Memory B cell (primary cell): ENCODE data around the gene BTBD6.

Experiments used
- ATAC-seq: fragments of 150-1000 bp; cut with Tn5 transposase; 2 replicates; pipeline ENCODE4 v1.10.0; 2021; ENCODE audit warnings: low read depth, mild to moderate bottlenecking, moderate library complexity
- DNase-seq, 2 donors: peaks; one replicate each; pipeline ENCODE4 v3.0.0; 2022; ENCODE audit warnings: low spot score in 2 of 2
- H3K27ac Mint-ChIP-seq: one replicate; pipeline ENCODE4 v1.8.0; 2022; ENCODE audit warnings: mild to moderate bottlenecking, moderate library complexity, mixed read lengths
- H3K27me3 Mint-ChIP-seq: one replicate; pipeline ENCODE4 v1.8.0; 2022; ENCODE audit warnings: mixed read lengths
- H3K36me3 Mint-ChIP-seq: one replicate; pipeline ENCODE4 v1.8.0; 2022; ENCODE audit warnings: mild to moderate bottlenecking, mixed read lengths
- H3K4me1 Mint-ChIP-seq: one replicate; pipeline ENCODE4 v1.8.0; 2022; ENCODE audit warnings: mixed read lengths
- H3K4me3 Mint-ChIP-seq: one replicate; pipeline ENCODE4 v1.8.0; 2022; ENCODE audit warnings: mild to moderate bottlenecking, moderate library complexity, mixed read lengths
- H3K9me3 Mint-ChIP-seq: one replicate; pipeline ENCODE4 v1.8.0; 2022; ENCODE audit warnings: mixed read lengths

BTBD6 gene

GRCh38 chr14:105207460-105207901 lies 40.9 kb upstream of the BTBD6 start:
- Mint-ChIP-seq H3K9me3 (no peaks in the 10 kb centered on the region), H3K27ac (no peak overlapping the region), H3K4me3 (no peak overlapping the region), H3K36me3 (peaks cover 6% of the 10 kb centered on the region), H3K4me1 (peaks cover 5% of the 10 kb centered on the region), H3K27me3 (peaks cover 9% of the 10 kb centered on the region)
- no peak for DNase-seq
- no peak for ATAC-seq

DNA sequence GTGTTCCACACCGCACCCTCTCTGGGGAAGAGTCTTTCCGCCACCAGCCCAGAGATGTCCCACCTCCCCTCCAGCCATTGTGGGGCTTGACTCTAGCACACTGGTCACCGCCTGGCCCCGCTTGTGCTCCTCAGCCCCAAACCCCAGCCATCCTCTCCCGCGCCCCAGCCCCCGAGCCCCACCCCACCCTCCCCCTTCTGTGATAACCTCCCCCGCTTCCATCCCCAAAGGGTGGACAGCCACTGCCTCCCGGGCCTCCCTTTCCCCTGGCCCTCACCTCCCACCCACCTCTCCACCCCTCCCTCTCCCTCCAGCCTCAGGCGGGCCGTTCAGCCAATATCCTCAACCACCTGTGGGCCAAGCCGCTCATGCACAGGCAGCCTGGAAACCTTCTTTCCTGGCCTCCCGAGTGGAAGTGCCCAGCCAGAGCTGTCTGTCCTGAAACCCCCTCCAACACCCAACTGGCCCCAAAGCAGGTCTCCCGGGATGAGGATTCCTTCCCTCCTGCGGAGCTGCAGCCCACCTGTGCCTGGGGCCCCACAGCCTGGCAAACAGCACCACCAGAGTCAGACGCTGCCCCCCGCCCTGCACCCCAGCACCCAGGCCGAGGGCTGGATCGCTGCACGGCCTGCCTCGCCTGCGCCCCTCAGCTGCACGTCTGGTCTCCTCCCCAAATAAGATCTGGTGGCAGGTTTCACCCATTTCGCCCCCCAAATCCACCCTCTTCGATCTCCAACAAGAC lies 40.2 kb upstream of the BTBD6 start:
- H3K4me1 Mint-ChIP-seq, result peaks cover 5% of the 10 kb centered on the region
- H3K4me3 Mint-ChIP-seq, result no peak overlapping the region
- no peak overlapping the region for H3K27ac Mint-ChIP-seq
- ATAC-seq, result no peak
- H3K9me3 Mint-ChIP-seq, result no peaks in the 10 kb centered on the region
- H3K27me3 Mint-ChIP-seq, result peaks cover 9% of the 10 kb centered on the region
- H3K36me3 Mint-ChIP-seq, result peaks cover 8% of the 10 kb centered on the region
- DNase-seq, result no peak

DNA sequence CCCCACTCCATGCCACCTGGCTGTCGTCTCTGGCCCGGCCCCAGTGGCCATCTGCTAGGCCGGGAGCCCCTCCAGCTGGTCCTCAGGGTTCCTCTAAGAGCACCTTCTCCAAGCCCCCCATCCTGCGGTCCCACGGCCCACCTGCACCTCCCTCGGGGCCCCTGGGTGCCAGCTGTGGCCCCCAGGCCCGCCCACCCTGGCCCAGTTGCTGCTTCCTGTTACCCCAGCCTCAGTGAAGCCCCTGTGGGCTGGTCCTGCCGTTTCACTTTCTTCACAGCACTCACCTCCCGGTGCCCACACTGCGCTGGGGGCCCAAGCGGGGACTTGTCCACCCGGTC lies 39.6 kb upstream of the BTBD6 start:
- DNase-seq (no peak), ATAC-seq (no peak)
- Mint-ChIP-seq H3K4me1 (peaks cover 5% of the 10 kb centered on the region), H3K9me3 (no peaks in the 10 kb centered on the region), H3K4me3 (no peak overlapping the region), H3K27me3 (peaks cover 8% of the 10 kb centered on the region), H3K27ac (no peak overlapping the region), H3K36me3 (peaks cover 8% of the 10 kb centered on the region)

DNA sequence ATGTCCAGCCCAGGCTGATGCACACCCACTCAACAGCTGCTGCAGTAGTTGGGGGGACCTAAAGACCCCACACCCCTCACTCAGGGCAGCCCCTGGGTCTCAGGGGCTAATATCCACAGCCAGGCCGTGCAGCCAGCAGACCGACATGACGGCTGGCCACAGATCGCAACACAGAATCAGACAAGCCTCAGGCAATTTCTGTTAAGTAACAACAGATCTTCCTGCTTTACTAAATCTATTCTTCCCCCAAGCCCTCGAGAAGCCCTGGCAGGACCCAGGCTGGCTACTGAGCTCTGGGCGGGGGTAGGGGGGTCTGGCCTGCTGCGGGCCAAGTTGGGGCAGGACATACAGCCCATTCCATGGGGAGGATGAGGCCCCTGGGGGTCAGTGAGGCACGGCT lies 39.2 kb upstream of the BTBD6 start:
- Mint-ChIP-seq H3K9me3 (no peaks in the 10 kb centered on the region), H3K27me3 (peaks cover 8% of the 10 kb centered on the region), H3K36me3 (peaks cover 8% of the 10 kb centered on the region), H3K4me1 (peaks cover 5% of the 10 kb centered on the region), H3K27ac (no peak overlapping the region), H3K4me3 (no peak overlapping the region)
- ATAC-seq (no peak), DNase-seq (no peak)

- Mint-ChIP-seq H3K27ac (no peak overlapping the region), H3K9me3 (no peaks in the 10 kb centered on the region), H3K4me3 (no peak overlapping the region), H3K4me1 (peaks cover under 1% of the 10 kb centered on the region), H3K36me3 (peaks cover 8% of the 10 kb centered on the region), H3K27me3 (peaks cover 4% of the 10 kb centered on the region)
- DNase-seq, result no peak
- ATAC-seq, result no peak
Observed at GRCh38 chr14:105209646-105210045, 38.7 kb upstream of the BTBD6 start.

- H3K4me3 Mint-ChIP-seq, result no peak overlapping the region
- ATAC-seq (no peak), DNase-seq (no peak)
- peaks cover 2% of the 10 kb centered on the region for H3K4me1 Mint-ChIP-seq
- H3K27me3 Mint-ChIP-seq, result peaks cover 4% of the 10 kb centered on the region
- H3K27ac Mint-ChIP-seq, result no peak overlapping the region
- peaks cover 11% of the 10 kb centered on the region for H3K36me3 Mint-ChIP-seq
- H3K9me3 Mint-ChIP-seq, result no peaks in the 10 kb centered on the region
Observed at GRCh38 chr14:105210266-105211025, 37.9 kb upstream of the BTBD6 start.

DNA sequence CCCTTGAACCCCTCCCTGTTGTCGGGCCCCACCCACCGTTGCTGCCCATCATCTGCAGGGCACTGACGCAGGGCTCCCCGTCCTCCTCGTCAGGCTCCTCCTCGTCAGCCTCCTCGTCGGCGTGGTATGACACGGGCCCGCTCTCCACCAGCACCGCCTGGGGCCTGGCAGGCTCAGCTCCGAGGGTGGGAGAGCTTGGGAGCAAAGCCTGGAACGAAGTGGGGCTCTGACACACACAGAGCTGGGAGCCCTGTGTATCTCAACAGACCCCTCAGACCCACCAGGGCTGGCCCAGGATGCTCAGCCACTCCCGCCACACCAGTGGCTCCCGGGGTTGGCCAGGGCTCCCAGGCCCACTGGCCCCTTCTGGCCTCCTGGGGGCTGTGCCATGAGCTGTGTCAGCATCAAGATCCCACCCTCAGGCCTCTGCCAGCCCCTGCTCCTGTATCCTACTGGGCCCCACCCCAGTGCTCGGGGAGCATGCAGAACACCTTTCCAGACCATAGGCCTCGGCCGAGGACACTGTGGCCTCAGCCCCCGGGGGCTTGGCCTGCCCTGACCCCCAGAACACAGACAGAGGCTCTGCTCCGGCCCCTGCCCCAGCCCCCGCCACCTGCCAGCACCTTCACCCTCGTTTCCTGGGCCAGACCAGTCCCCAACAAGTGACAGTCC lies 37.1 kb upstream of the BTBD6 start:
- Mint-ChIP-seq H3K4me3 (no peak overlapping the region), H3K36me3 (peaks cover 16% of the 10 kb centered on the region), H3K9me3 (no peaks in the 10 kb centered on the region), H3K27ac (no peak overlapping the region), H3K27me3 (peaks cover 4% of the 10 kb centered on the region), H3K4me1 (peaks cover 7% of the 10 kb centered on the region)
- no peak for ATAC-seq
- no peak for DNase-seq

DNA sequence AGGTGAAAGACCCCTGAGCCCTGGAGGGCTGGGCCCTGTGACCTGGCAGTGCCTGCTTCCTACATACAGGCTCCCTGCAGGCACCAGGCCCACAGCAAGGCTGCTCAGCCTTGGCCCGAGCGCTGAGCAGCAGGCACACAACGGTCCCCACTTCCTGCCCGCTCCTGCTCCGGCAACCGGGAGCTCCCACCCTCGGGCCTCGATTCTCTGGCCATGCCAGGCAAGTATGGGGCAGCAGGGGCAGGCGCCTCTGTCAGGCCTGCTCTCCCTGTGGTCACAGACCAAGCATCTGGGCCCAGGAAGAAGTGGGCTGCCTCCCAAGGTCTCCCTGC lies 36.6 kb upstream of the BTBD6 start:
- Mint-ChIP-seq H3K4me1 (peaks cover 7% of the 10 kb centered on the region), H3K27me3 (peaks cover under 1% of the 10 kb centered on the region), H3K36me3 (peaks cover 16% of the 10 kb centered on the region), H3K27ac (no peak overlapping the region), H3K9me3 (no peaks in the 10 kb centered on the region), H3K4me3 (no peak overlapping the region)
- ATAC-seq, result no peak
- no peak for DNase-seq

- Mint-ChIP-seq H3K4me3 (no peak overlapping the region), H3K27me3 (no peaks in the 10 kb centered on the region), H3K27ac (no peak overlapping the region), H3K4me1 (peaks cover 7% of the 10 kb centered on the region), H3K36me3 (peaks cover 19% of the 10 kb centered on the region), H3K9me3 (no peaks in the 10 kb centered on the region)
- ATAC-seq (no peak), DNase-seq (no peak)
Observed at GRCh38 chr14:105212541-105213300, 35.6 kb upstream of the BTBD6 start.

DNA sequence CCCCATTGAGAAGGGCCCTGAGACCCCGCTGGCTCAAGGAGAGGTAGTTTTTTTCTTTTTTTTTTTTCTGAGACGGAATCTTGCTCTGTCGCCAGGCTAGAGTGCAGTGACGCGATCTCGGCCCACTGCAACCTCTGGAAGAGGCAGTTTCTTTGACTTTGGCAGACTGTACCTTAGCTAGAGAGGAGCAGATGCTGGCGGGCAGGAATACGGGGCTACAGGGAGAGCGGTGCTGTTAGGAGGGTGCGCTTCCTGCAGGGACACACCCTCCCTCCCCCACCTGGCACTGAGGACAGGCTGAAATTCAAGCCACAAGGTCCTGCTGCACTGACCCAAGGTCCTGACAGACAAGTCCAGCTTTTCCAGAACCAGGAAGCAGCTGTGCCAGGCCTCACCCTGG lies 35.0 kb upstream of the BTBD6 start:
- no peak for DNase-seq
- no peak for ATAC-seq
- H3K9me3 Mint-ChIP-seq, result no peaks in the 10 kb centered on the region
- no peak overlapping the region for H3K27ac Mint-ChIP-seq
- H3K36me3 Mint-ChIP-seq, result peaks cover 21% of the 10 kb centered on the region
- no peaks in the 10 kb centered on the region for H3K27me3 Mint-ChIP-seq
- H3K4me1 Mint-ChIP-seq, result peaks cover 7% of the 10 kb centered on the region
- no peak overlapping the region for H3K4me3 Mint-ChIP-seq

DNA sequence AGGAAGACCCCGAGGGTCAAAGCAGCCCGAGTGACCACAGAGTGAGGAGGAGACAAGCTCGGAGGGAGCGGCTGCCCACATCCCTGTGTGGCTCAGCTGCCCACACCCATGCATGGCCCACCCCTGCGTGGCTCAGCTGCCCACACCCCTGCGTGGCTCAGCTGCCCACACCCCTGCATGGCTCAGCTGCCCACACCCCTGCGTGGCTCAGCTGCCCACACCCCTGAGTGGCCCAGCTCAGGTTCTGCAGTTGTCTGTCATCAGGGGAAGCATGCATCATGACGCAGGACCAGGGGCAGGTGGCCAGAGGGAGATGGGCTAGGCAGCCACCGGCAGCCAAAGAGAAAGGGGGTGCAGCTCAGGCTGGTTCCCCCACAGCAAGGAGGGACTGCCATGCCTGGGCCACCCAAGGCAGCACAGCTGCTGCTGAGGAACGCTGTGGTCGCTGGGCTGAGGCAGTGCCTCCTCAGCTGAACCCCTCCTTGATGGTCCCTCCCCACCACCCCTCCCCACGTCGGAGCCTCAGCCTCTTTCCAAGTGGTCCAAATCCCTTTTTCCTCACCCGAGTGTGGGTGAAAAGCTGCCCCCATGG lies 33.9 kb upstream of the BTBD6 start:
- no peak for DNase-seq
- H3K4me3 Mint-ChIP-seq, result no peak overlapping the region
- peaks cover 26% of the 10 kb centered on the region for H3K36me3 Mint-ChIP-seq
- H3K27ac Mint-ChIP-seq, result no peak overlapping the region
- H3K27me3 Mint-ChIP-seq, result no peaks in the 10 kb centered on the region
- no peak for ATAC-seq
- H3K4me1 Mint-ChIP-seq, result peaks cover 7% of the 10 kb centered on the region
- no peaks in the 10 kb centered on the region for H3K9me3 Mint-ChIP-seq

GRCh38 chr14:105215602-105216001 lies 32.7 kb upstream of the BTBD6 start:
- no peak for DNase-seq

GRCh38 chr14:105216490-105217247 lies 31.7 kb upstream of the BTBD6 start:
- Mint-ChIP-seq H3K4me3 (no peak overlapping the region), H3K27me3 (no peaks in the 10 kb centered on the region), H3K9me3 (no peaks in the 10 kb centered on the region), H3K4me1 (peaks cover 7% of the 10 kb centered on the region), H3K27ac (no peak overlapping the region), H3K36me3 (peaks cover 26% of the 10 kb centered on the region)
- DNase-seq (no peak), ATAC-seq (no peak)

More at GRCh38 chr14:105215602-105216001, 32.7 kb upstream of the BTBD6 start:
- Mint-ChIP-seq H3K27ac (no peak overlapping the region), H3K4me1 (peaks cover 7% of the 10 kb centered on the region), H3K4me3 (no peak overlapping the region), H3K27me3 (no peaks in the 10 kb centered on the region), H3K36me3 (peaks cover 23% of the 10 kb centered on the region), H3K9me3 (no peaks in the 10 kb centered on the region)
- no peak for ATAC-seq
